Neural progenitor cell (in vitro differentiated cells): Measurements from ENCODE around the gene EXPH5.

ENCODE experiments used
- EZH2 ChIP-seq: fragments of 200-600 bp; sonication (generic); IDR thresholded peaks from 2 replicates; pipeline ENCODE4 v1.6.1; 2017; ENCODE audit warnings: antibody characterized with exemption, mild to moderate bottlenecking, moderate library complexity
- TF ChIP-seq, protein P1 (sequence below): fragments of 200-600 bp; sonication (generic); IDR thresholded peaks from 2 replicates; pipeline ENCODE4 v1.5.1; 2017; ENCODE audit warnings: antibody characterized with exemption, mild to moderate bottlenecking

DNA sequence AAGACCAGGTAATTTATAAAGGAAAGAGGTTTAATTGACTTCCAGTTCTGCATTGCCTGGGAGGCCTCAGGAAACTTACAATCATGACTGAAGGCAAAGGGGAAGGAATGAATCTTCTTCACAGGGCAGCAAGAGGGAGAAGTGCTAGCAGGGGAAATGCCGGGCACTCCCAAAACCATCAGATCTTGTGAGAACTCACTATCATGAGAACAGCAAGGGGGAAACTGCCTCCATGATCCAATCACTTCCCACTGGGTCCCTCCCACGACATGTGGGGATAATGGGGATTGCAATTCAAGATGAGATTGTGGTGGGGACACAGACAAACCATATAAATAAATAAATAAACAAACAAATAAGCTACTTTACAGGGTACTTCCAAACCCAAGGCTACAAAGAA lies 28.8 kb upstream of the EXPH5 start:
- TF ChIP-seq, protein P1, sequence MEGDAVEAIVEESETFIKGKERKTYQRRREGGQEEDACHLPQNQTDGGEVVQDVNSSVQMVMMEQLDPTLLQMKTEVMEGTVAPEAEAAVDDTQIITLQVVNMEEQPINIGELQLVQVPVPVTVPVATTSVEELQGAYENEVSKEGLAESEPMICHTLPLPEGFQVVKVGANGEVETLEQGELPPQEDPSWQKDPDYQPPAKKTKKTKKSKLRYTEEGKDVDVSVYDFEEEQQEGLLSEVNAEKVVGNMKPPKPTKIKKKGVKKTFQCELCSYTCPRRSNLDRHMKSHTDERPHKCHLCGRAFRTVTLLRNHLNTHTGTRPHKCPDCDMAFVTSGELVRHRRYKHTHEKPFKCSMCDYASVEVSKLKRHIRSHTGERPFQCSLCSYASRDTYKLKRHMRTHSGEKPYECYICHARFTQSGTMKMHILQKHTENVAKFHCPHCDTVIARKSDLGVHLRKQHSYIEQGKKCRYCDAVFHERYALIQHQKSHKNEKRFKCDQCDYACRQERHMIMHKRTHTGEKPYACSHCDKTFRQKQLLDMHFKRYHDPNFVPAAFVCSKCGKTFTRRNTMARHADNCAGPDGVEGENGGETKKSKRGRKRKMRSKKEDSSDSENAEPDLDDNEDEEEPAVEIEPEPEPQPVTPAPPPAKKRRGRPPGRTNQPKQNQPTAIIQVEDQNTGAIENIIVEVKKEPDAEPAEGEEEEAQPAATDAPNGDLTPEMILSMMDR: no peak
- TF ChIP-seq EZH2: no peak
